HPDE6-E6E7 (cell line): ENCODE data around the gene BRCC3.
"Not testable (repeated sequence)": the region's sequence is repeated elsewhere in the genome, so short reads cannot be mapped to it uniquely, and the experiment has no call there.

Source experiments
- DNase-seq: peaks from one replicate; pipeline ENCODE4 v3.0.0; 2011; ENCODE audit warnings: missing footprints; ENCODE audit errors: extremely low spot score

BRCC3 gene

GRCh38 chrX:155143959-155144548, 72.7 kb downstream of the BRCC3 start:
- DNase-seq = no peak

GRCh38 chrX:155144926-155145325, 73.6 kb downstream of the BRCC3 start:
- peak; percentile 41 for DNase-seq

- DNase-seq = not testable (repeated sequence)
These were observed 76.3 kb downstream of the BRCC3 start for GRCh38 chrX:155147612-155148011.

GRCh38 chrX:155148166-155148565, 76.9 kb downstream of the BRCC3 start:
- not testable (repeated sequence) for DNase-seq

GRCh38 chrX:155148724-155149537, 77.6 kb downstream of the BRCC3 start:
- DNase-seq = no peak

- no peak for DNase-seq
These were observed 98.6 kb downstream of the BRCC3 start for GRCh38 chrX:155169881-155170280.
